GM19351 (cell line): ENCODE measurements around the gene XKR8.
"Not testable (repeated sequence)": the region's sequence is repeated elsewhere in the genome, so short reads cannot be mapped to it uniquely, and the experiment has no call there.

ENCODE experiments used
- ATAC-seq: cut with Tn5 transposase; IDR thresholded peaks from one replicate; pipeline ENCODE4 v1.9.1; 2021; ENCODE audit warnings: mild to moderate bottlenecking, moderate library complexity; ENCODE audit not compliant: unreplicated experiment

XKR8 gene

GRCh38 chr1:27981145-27981544 is 21.4 kb downstream of the XKR8 start:
- ATAC-seq: no peak

- no peak for ATAC-seq
These were observed 31.3 kb downstream of the XKR8 start for GRCh38 chr1:27990920-27991537.

- no peak for ATAC-seq
These were observed 32.5 kb downstream of the XKR8 start for GRCh38 chr1:27992276-27992675.

GRCh38 chr1:27993241-27993640 is 33.5 kb downstream of the XKR8 start:
- ATAC-seq: no peak

- no peak for ATAC-seq
These were observed 34.3 kb downstream of the XKR8 start for GRCh38 chr1:27994060-27994459.

- not testable (repeated sequence) for ATAC-seq
These were observed 34.8 kb downstream of the XKR8 start for GRCh38 chr1:27994526-27994925.

- no peak for ATAC-seq
These were observed 39.3 kb downstream of the XKR8 start for GRCh38 chr1:27999055-27999454.

- ATAC-seq: no peak
These were observed 42.8 kb downstream of the XKR8 start for GRCh38 chr1:28002600-28002999.

- not testable (repeated sequence) for ATAC-seq
These were observed 43.3 kb downstream of the XKR8 start for GRCh38 chr1:28003117-28003516.

- no peak for ATAC-seq
These were observed 51.2 kb downstream of the XKR8 start for GRCh38 chr1:28010969-28011368.
